ENCODE results near the gene SPRN. TPM values are rescaled to one million over a fixed set of nuclear protein-coding genes. Genes with fewer than 3 reads are reported as not detected.
"Not testable (repeated sequence)": the region's sequence is repeated elsewhere in the genome, so short reads cannot be mapped to it uniquely, and the experiment has no call there.

SPRN gene
- total RNA-seq, 4 donors from 2014 or later, result 0.13 to 0.19 TPM; not detected in 2

DNA sequence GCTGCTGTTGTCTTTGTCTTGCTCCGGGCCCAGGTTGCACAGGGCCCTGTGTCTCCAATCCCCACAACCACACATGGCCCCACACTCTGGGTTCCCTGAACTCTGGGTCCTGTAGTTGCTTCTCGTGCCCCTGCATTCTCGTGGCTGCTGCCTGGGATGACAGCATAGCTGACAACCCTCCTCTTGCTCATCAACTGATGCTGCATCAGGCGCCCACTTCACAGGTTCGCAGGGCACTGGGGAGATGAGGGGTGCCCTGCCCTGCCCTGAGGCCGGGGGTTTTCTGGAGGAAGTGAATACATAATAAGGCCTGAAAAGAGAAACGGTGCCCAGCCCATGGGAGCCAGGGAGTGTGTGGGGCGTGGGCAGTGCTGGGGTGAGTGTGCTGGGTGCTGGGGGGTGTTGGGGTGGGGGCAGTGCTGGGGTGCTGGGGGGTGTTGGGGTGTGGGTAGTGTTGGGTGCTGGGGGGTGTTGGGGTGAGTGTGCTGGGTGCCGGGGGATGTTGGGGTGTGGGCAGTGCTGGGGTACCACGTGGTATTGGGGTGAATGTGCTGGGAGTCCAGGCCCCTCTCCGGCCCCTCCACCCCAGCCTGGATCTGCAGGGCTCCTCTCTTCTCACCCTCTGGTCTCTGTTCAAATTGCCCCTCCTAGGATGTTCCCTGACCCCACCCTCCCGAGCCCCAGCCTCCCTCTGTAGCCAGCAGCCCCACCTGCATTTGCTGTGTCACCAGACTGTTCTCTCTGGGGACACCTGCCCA lies 32.5 kb downstream of the SPRN start:
- TF ChIP-seq, protein P1, sequence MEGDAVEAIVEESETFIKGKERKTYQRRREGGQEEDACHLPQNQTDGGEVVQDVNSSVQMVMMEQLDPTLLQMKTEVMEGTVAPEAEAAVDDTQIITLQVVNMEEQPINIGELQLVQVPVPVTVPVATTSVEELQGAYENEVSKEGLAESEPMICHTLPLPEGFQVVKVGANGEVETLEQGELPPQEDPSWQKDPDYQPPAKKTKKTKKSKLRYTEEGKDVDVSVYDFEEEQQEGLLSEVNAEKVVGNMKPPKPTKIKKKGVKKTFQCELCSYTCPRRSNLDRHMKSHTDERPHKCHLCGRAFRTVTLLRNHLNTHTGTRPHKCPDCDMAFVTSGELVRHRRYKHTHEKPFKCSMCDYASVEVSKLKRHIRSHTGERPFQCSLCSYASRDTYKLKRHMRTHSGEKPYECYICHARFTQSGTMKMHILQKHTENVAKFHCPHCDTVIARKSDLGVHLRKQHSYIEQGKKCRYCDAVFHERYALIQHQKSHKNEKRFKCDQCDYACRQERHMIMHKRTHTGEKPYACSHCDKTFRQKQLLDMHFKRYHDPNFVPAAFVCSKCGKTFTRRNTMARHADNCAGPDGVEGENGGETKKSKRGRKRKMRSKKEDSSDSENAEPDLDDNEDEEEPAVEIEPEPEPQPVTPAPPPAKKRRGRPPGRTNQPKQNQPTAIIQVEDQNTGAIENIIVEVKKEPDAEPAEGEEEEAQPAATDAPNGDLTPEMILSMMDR (IDR thresholded peaks at IDR 0.05), result no peak
- no peak for TF ChIP-seq POLR2A (IDR thresholded peaks at IDR 0.05)
- 72 to 78% methylated on average over 11 to 12 of the region's 12 CpGs for WGBS, 2 donors
- intact Hi-C loops (cut with DNase I; ENCODE audit: low total_unique reads), result no loop called here
- peak in 1 of 2 donors; percentile 68 for DNase-seq (ENCODE audit: low spot score in 2 of 2)
- no peak overlapping the region for H3K4me3 ChIP-seq (ENCODE audit: low read depth, poor library complexity, severe bottlenecking)

DNA sequence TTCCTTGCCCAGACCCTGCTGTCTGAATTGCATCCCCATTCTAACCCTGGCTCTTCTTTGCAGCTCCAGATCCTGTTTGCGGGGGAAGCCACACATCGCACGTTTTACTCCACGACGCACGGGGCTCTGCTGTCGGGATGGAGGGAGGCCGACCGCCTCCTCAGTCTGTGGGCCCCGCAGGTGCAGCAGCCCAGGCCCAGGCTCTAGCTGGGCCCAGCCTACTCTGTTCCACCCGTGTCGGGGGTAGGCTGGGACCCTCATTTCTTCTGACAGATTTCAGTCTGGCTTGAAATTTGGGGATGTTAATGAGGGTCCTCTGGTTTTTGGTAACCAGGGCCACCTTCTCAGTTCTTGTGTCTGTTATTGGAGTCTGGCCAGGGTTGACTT lies 33.2 kb downstream of the SPRN start:
- no peak overlapping the region for H3K4me3 ChIP-seq (ENCODE audit: low read depth, poor library complexity, severe bottlenecking)
- TF ChIP-seq, protein P1 (IDR thresholded peaks at IDR 0.05), result no peak
- TF ChIP-seq POLR2A (IDR thresholded peaks at IDR 0.05), result no peak
- intact Hi-C loops (cut with DNase I; ENCODE audit: low total_unique reads), result no loop called here
- DNase-seq (ENCODE audit: low spot score in 2 of 2), result peak in 1 of 2 donors; percentile 23
- WGBS, 2 donors, result 92 to 96% methylated on average over 10 to 12 of the region's 12 CpGs

DNA sequence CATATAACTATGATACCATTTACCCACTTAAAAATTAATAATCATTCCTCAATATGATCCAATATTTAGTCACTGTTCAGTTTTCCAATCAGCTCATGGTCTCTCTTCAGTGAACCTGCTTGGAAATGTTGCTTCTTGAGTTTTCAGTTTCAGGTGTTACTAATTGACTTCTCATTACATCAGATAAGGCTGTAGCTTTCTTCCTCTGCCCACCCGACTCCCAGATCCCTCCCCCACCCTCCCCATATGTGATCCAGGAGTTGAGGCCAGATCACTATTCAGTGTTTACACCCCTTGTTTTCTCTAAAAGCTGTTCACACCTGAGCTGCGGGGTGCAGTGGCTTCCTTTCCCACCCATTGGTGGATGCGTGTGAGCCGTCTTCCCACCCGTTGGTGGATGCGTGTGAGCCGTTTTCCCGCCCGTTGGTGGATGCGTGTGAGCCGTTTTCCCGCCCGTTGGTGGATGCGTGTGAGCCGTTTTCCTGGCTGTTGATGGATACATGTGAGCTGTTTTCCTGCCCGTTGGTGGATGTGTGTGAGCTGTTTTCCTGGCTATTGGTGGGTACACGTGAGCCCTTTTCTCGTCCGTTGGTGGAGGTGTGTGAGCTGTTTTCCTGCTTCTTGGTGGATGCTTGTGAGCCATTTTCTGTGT lies 33.7 kb downstream of the SPRN start:
- H3K4me3 ChIP-seq (ENCODE audit: low read depth, poor library complexity, severe bottlenecking), result no peak overlapping the region
- TF ChIP-seq POLR2A (IDR thresholded peaks at IDR 0.05), result no peak
- TF ChIP-seq, protein P1 (IDR thresholded peaks at IDR 0.05), result no peak
- DNase-seq (ENCODE audit: low spot score in 2 of 2), result peak in 1 of 2 donors; percentile 65
- intact Hi-C loops (cut with DNase I; ENCODE audit: low total_unique reads), result no loop called here
- 85 to 91% methylated on average over 19 of the region's 19 CpGs for WGBS, 2 donors

DNA sequence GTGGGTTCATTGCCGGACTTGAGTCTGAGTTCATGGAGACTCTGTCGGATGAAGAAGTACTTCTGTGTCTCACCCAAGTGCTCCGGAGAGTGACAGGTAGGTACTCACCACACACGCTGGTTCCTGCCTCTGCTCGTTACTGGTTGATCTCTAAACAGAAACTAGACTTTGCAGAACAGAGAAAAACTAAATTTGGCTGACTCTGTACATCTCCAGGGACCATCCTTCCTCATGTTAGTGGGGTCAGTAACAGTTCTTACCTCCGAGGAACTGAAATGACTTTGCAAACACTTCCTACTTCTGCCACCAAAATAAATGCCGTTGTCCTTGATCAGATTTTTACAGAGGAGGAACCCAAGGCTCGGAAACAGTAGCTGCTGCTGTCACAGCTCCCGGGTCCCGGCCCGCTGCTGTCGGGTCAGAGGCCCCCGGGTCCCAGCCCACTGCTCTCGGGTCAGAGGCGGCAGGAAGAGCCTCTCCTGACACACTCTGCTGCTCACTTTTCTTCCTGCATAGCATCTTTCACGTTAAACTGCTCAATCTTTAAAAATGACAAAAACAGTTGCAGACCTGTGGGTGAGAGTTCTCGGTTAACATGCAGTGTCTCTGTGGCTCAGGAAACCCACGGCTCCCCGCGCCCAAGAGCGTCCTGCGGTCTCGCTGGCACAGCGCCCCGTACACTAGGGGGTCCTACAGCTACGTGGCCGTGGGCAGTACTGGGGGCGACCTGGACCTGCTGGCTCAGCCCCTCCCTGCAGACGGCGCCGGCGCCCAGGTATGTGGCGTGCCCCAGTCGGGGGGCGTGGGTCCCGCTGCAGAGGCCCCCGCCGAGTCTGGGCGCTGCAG lies 35.2 kb downstream of the SPRN start:
- no peak for TF ChIP-seq POLR2A (IDR thresholded peaks at IDR 0.05)
- TF ChIP-seq, protein P1 (IDR thresholded peaks at IDR 0.05), result no peak
- H3K4me3 ChIP-seq (ENCODE audit: low read depth, poor library complexity, severe bottlenecking), result no peak overlapping the region
- peak in 1 of 2 donors; percentile 82 for DNase-seq (ENCODE audit: low spot score in 2 of 2)

DNA sequence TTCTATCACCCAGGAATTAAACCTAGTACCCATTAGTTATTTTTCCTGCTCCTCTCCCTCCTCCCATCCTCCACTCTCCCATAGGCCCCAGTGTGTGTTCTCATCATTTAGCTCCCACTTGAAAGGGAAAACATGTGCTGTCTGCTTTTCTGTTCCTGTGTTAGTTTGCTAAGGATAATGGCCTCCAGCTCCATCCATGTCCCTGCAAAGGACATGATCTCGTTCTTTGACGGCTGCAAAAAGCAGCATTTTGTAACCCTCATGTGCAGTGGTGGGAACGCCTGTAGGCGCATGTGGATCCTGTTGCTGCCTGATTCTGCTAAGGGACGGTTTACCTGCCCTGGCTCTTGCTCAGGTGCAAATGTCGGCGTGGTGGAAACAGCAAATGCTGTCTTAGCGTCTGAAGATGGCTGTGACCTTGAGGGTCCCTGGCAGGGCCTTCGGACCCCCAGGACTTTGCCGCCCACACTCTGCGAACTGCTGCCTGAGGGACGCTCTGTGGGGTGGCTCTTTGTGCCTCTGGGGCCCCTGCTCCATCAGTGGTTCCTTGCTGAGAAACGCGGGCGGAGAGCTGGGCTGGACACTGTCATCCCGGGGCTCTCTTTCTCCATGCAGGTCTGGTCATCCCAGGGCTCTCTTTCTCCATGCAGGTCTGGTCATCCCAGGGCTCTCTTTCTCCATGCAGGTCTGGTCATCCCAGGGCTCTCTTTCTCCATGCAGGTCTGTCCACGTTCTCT lies 36.0 kb downstream of the SPRN start:
- WGBS, 2 donors, result 84 to 89% methylated on average over 16 to 17 of the region's 17 CpGs
- intact Hi-C loops (cut with DNase I; ENCODE audit: low total_unique reads), result no loop called here
- H3K4me3 ChIP-seq (ENCODE audit: low read depth, poor library complexity, severe bottlenecking), result no peak overlapping the region
- peak in 1 of 2 donors; percentile 70 for DNase-seq (ENCODE audit: low spot score in 2 of 2)
- TF ChIP-seq POLR2A (IDR thresholded peaks at IDR 0.05), result no peak
- TF ChIP-seq, protein P1 (IDR thresholded peaks at IDR 0.05), result no peak

More for the DNA sequence above, 35.2 kb downstream of the SPRN start:
- 82 to 84% methylated on average over 36 to 38 of the region's 39 CpGs for WGBS, 2 donors
- intact Hi-C loops (cut with DNase I; ENCODE audit: low total_unique reads), result no loop called here

DNA sequence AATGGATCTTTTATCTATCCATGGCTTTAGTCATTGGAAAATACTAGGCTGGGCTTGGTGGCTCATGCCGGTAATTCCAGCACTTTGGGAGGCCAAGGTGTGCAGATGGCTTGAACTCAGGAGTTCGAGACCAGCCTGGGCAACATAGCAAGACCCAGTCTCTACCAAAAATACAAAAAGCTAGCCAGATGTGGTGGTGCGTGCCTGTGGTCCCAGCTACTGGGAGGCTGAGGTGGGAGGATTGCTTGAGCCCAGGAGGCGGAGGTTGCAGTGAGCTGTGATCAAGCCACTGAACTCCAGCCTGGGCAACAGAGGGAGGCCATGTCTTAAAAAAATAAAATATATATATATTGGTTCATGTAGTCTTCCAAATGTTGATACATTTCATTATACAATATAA lies 37.5 kb downstream of the SPRN start:
- intact Hi-C loops (cut with DNase I; ENCODE audit: low total_unique reads); H3K4me3 ChIP-seq (ENCODE audit: low read depth, poor library complexity, severe bottlenecking): not testable (repeated sequence)
- DNase-seq (ENCODE audit: low spot score in 2 of 2), result peak in 1 of 2 donors; percentile 53
- 90 to 97% methylated on average over 4 of the region's 4 CpGs for WGBS, 2 donors

Measured in lower leg skin (tissue), 4 donors.